Central memory CD4-positive, alpha-beta T cell (primary cell): ENCODE data around the gene MLST8.
A peak's percentile ranks its signal among the peaks of the same experiment; 100 is the strongest.
"Not testable (repeated sequence)": the region's sequence is repeated elsewhere in the genome, so short reads cannot be mapped to it uniquely, and the experiment has no call there.

Experiments used
- DNase-seq: peaks from one replicate; pipeline ENCODE4 v3.0.0; 2022

MLST8 gene

DNA sequence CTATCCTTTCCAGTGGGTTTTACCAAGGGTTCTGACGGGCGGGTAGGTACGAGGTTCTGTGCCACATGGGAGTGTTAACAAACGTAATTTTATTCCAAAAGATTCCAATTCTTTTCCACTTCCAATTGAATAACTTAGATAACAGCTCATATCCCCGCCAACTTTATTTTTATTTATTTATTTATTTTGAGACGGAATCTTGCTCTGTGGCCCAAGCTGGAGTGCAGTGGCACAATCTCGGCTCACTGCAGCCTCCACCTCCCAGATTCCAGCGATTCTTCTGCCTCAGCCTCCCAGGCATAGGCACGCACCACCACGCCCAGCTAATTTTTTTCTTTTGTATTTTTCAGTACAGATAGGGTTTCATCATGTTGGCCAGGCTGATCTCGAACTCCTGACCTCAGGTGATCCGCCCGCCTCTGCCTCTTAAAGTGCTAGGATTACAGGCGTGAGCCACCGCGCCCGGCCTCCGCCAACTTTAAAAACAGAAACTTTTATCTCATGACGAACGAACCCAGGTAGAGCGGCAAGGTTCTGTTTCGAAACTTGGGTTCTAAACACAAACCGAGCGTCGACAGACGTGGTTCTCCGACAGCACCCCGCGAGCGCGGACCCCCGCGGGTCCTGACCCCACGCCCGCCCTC lies 45.5 kb downstream of the MLST8 start:
- DNase-seq: peak; percentile 32

DNA sequence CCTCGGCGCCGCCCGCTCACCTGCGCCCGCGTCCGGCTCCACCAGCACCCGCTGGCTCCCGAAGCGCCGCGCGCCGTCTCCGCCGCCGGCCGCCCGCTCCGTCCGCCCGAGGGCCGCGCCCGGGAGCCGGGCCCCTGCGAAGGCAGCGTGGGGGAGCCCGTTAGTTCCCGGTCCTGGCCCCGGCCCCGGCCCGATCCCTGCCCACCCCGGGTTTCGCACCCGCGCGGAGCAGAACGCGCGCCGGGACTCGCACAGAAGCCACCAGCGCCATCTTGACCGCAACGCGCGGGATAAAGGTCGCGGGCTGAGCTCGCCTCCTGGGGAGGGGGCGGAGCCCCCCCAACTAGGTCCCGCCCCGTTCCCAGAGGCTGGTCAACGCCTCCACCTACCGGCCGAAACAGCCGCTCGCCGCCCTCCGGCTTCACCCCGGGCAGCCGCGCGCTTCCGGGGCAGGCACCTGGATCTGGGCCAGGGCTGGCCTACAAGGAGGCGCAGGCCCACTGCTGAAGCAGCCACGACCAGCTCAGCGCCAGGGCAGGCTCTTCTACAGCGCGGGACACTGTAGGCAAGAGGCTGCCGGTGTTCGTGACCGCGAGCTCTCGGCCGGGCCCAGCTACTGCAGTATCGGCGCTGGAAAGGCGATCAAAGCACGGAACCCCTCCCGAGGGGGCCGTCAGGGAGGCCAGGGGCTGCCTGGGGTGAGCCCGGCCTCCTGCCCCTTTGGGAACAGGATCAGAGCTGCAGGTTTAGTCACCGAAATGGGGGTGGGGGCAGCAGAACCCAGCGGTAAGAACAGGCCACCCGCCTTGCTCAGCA lies 46.2 kb downstream of the MLST8 start, which contains the start of gene ECI1:
Gene ECI1, minus strand, starts transcription at position 292 of the 816 bp plus-strand sequence. Its CDS starts 21 bp downstream, at position 271.
- peak; percentile 64 for DNase-seq

DNA sequence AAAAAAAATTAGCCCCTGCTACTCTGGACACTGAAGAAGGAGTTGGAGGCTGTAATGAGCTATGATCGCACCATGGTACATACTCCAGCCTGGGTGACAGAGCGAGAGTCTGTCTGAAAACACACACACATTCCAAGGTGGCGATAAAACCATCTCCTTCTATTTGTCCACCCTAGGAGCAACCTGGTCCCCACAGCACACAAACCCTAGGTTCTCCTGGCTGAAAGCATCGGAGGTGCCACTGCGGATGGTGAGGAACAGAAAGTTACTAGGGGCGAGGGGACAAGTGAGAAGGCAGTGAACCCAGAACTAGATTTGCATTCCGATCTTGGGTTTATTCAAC lies 47.5 kb downstream of the MLST8 start:
- no peak for DNase-seq

DNA sequence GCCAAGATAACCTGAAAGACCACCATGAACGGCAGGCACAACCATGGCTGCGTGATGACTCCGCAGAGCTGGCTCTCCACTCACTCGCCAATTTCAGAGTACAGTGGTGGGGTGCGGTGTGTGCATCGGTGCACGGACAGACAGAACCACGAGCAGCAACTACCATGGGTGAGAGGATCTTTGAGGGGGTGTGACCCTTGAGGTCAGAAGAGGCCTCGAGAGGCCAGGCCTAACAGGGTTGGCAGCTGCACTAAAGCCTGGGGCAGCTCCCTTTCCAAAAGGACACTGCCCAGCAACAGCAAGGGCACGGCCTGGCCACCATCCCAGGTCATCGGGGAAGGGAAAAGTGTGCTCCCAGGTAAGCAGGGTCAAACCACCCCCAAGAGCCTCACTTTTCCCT lies 48.0 kb downstream of the MLST8 start:
- DNase-seq: no peak

DNA sequence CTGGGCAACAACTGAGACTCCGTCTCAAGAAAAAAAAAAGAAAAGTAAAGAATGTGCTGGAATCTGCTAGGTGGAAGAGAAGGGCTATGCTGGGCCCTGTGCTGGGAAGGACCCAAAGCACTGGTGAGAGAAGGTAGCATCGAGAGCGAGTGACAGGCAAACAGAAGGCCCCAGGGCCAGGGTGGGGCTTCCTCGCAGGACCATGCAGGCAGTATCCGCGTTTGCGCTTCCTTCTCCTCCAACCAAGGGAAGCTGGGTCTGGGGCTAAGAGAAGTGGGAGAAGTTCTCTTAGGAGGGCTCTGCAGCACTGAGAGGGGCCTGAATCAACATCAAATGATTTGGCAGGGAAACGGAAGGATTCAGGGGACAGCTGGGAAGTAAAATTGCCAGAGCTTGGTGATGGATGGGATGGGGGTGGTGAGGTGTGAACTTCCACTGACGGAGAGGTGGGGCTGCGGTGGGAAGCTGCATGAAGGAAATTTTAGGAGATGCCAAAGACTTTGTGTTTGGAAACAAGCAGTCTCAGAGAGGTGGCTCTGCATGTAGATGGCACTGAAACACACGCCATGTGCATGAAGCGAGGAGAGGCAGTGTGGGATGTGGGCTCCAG lies 51.4 kb downstream of the MLST8 start:
- DNase-seq: no peak

DNA sequence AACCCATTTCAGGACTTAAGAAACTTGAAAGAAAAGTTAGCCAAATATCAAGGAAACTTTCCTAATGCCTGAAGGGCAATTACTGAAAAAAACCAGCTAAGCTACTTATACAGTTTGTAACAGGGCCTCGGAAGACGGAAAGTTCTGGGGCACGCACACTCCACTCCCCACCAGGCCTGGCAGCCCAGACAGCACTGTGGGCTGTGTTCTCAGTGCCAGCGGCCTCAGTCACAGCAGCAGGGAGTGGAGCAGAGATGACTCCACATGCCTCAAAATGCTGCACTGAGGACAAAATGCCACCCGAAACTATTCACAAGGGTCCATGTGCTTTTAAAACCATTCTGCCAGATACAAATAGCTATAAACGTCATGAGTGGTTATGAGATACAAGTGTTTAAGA lies 52.5 kb downstream of the MLST8 start:
- DNase-seq: no peak

DNA sequence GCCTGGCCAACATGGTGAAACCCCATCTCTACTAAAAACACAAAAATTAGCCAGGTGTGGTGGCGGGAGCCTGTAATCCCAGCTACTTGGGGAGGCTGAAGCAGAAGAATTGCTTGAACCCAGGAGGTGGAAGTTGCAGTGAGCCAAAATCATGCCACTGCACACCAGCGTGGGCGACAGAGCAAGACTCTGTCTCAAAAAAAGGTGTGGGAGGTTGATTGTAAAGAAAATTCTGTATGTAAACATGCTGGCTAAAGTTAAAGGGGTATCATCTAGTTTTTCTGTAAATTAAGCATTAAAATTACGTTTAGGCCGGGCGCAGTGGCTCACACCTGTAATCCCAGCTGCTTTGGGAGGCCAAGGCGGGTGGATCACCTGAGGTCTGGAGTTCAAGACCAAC lies 53.3 kb downstream of the MLST8 start:
- DNase-seq: not testable (repeated sequence)
